K562 (cell line): ENCODE results near the gene ZNF652.

Experiments used
- CTCF ChIP-seq, 3 experiments: IDR thresholded peaks in 2 of 3; conservative IDR thresholded peaks in 1 of 3; 2 replicates each; pipeline ENCODE4 v1.5.1; 2011 to 2012; ENCODE audit warnings: low read length in 3 of 3, mild to moderate bottlenecking in 3 of 3, control low read depth in 2 of 3, improper control_type of control experiment in 1 of 3, inconsistent platforms in 1 of 3, low read depth in 1 of 3, mixed read lengths in 1 of 3, moderate library complexity in 1 of 3; ENCODE audit not compliant: insufficient read depth in 2 of 3
- EGR1 ChIP-seq: fragments of 450-650 bp; conservative IDR thresholded peaks from 2 replicates; pipeline ENCODE4 v1.6.1; 2017; ENCODE audit warnings: mild to moderate bottlenecking
- EP300 ChIP-seq: IDR thresholded peaks from 2 replicates; pipeline ENCODE4 v1.6.1; 2012; ENCODE audit warnings: low read length, improper control_type of control experiment
- HDGF ChIP-seq: fragments of 450-650 bp; IDR thresholded peaks from 2 replicates; pipeline ENCODE4 v1.6.1; 2016
- POLR2A ChIP-seq: fragments of 450-650 bp; conservative IDR thresholded peaks from 2 replicates; pipeline ENCODE4 v1.6.1; 2016
- POLR2AphosphoS5 ChIP-seq: IDR thresholded peaks from 2 replicates; pipeline ENCODE4 v1.6.1; 2011; ENCODE audit warnings: mild to moderate bottlenecking, low read depth, low read length, moderate library complexity; ENCODE audit not compliant: control insufficient read depth, insufficient read depth
- RCOR1 ChIP-seq, 2 experiments: IDR thresholded peaks; 2 replicates each; pipeline ENCODE4 v1.6.1; 2012; ENCODE audit warnings: low read depth in 2 of 2, low read length in 2 of 2, borderline replicate concordance in 1 of 2, improper control_type of control experiment in 1 of 2
- SIN3A ChIP-seq, 2 experiments: fragments of 150-350 bp in 1 of 2; IDR thresholded peaks; 2 replicates each; pipeline ENCODE4 v1.6.1; 2011 to 2016; ENCODE audit warnings: borderline replicate concordance in 2 of 2, low read depth in 2 of 2, low read length in 2 of 2, mild to moderate bottlenecking in 2 of 2, moderate library complexity in 2 of 2; ENCODE audit not compliant: control insufficient read depth in 1 of 2
- ZBTB17 ChIP-seq: fragments of 450-650 bp; formaldehyde crosslinking; IDR thresholded peaks from 2 replicates; pipeline ENCODE4 v1.4.0; 2020; ENCODE audit warnings: mild to moderate bottlenecking
- ZBTB26 ChIP-seq: fragments of 450-650 bp; formaldehyde crosslinking; IDR thresholded peaks from 2 replicates; pipeline ENCODE4 v1.4.0; 2022; ENCODE audit warnings: missing genetic modification characterization
- ZBTB40 ChIP-seq, 2 experiments: fragments of 450-650 bp in 1 of 2; sonication (generic) in 1 of 2; formaldehyde crosslinking in 1 of 2; IDR thresholded peaks; 2 replicates each; pipeline versions ENCODE4 v1.7.1 to v1.9.0; 2016 to 2022; ENCODE audit warnings: inconsistent platforms in 1 of 2, mild to moderate bottlenecking in 1 of 2, missing genetic modification reagents in 1 of 2
- ZNF174 ChIP-seq: fragments of 250-450 bp; sonication (Bioruptor Pico); IDR thresholded peaks from 2 replicates; pipeline ENCODE4 v1.4.0; 2020; ENCODE audit warnings: mild to moderate bottlenecking
- ZNF280B ChIP-seq: fragments of 250-450 bp; sonication (Bioruptor Pico); IDR thresholded peaks from 2 replicates; pipeline ENCODE4 v1.5.1; 2021; ENCODE audit warnings: mild to moderate bottlenecking

GRCh38 chr17:49333804-49334203 lies 28.2 kb downstream of the ZNF652 start:
- TF ChIP-seq ZBTB40 (IDR thresholded peaks at IDR 0.05), result no peak
- no peak for TF ChIP-seq ZBTB40 (CRISPR knock-in tag; IDR thresholded peaks at IDR 0.05)
- TF ChIP-seq ZBTB17, result no peak
- TF ChIP-seq EP300, result no peak
- no peak for TF ChIP-seq POLR2A
- TF ChIP-seq POLR2AphosphoS5, result no peak
- no peak for TF ChIP-seq CTCF (IDR thresholded peaks at IDR 0.05 in 2 of 3, conservative IDR thresholded peaks at IDR 0.05 in 1 of 3; ENCODE audit: insufficient read depth in 2 of 3, low read depth in 1 of 3, low read length in 3 of 3)
- TF ChIP-seq ZNF280B (CRISPR knock-in tag), result no peak
- TF ChIP-seq HDGF, result no peak
- no peak for TF ChIP-seq RCOR1 (IDR thresholded peaks at IDR 0.05; ENCODE audit: borderline replicate concordance in 1 of 2, low read depth in 2 of 2, low read length in 2 of 2)
- TF ChIP-seq SIN3A (IDR thresholded peaks at IDR 0.05; ENCODE audit: borderline replicate concordance in 2 of 2, control insufficient read depth in 1 of 2, low read depth in 2 of 2, low read length in 2 of 2), result no peak
- TF ChIP-seq ZBTB26 (CRISPR knock-in tag), result no peak
- no peak for TF ChIP-seq ZNF174 (CRISPR knock-in tag)
- no peak for TF ChIP-seq EGR1
